Endodermal cell (in vitro differentiated cells): Measurements from ENCODE around the gene DHX30. TPM values are rescaled to one million over a fixed set of nuclear protein-coding genes. Genes with fewer than 3 reads are reported as not detected.

ENCODE experiments used
- DNase-seq: peaks from one replicate; pipeline ENCODE4 v3.0.0-alpha.2; 2017
- H3K27ac ChIP-seq: 2 replicates; pipeline ENCODE4 v1.5.1; 2013; ENCODE audit warnings: mild to moderate bottlenecking, low read depth, low read length, moderate library complexity
- H3K27me3 ChIP-seq: 2 replicates; pipeline ENCODE4 v1.6.1; 2013; ENCODE audit warnings: mild to moderate bottlenecking, low read length, moderate library complexity; ENCODE audit not compliant: insufficient read depth, control insufficient read depth, poor library complexity, severe bottlenecking
- H3K36me3 ChIP-seq: 2 replicates; pipeline ENCODE4 v1.7.0; 2013; ENCODE audit warnings: mild to moderate bottlenecking, low read length, moderate library complexity; ENCODE audit not compliant: control insufficient read depth, insufficient read depth
- H3K4me1 ChIP-seq: one replicate; pipeline ENCODE4 v1.7.0; 2013; ENCODE audit warnings: low read length; ENCODE audit not compliant: control insufficient read depth, insufficient read depth
- H3K4me3 ChIP-seq: 2 replicates; pipeline ENCODE4 v1.5.1; 2013; ENCODE audit warnings: mild to moderate bottlenecking, low read length, moderate library complexity
- H3K9ac ChIP-seq: 2 replicates; pipeline ENCODE4 v1.6.1; 2013; ENCODE audit warnings: mild to moderate bottlenecking, low read length, moderate library complexity; ENCODE audit not compliant: poor library complexity, severe bottlenecking; ENCODE audit errors: extremely low read depth
- H3K9me3 ChIP-seq: 2 replicates; pipeline ENCODE4 v1.6.1; 2013; ENCODE audit warnings: mild to moderate bottlenecking, low read length, moderate library complexity; ENCODE audit not compliant: control insufficient read depth
- H3K27ac Mint-ChIP-seq: 2 replicates; pipeline ENCODE4 v1.8.0; 2020; ENCODE audit warnings: mixed read lengths
- H3K27me3 Mint-ChIP-seq: 2 replicates; pipeline ENCODE4 v1.8.0; 2021; ENCODE audit warnings: mild to moderate bottlenecking, mixed read lengths; ENCODE audit not compliant: insufficient read depth
- H3K36me3 Mint-ChIP-seq: 2 replicates; pipeline ENCODE4 v1.8.0; 2020; ENCODE audit warnings: low read depth, mixed read lengths
- H3K4me1 Mint-ChIP-seq: 2 replicates; pipeline ENCODE4 v1.8.0; 2020; ENCODE audit warnings: mixed read lengths
- H3K4me3 Mint-ChIP-seq: 2 replicates; pipeline ENCODE4 v1.8.0; 2020; ENCODE audit warnings: mild to moderate bottlenecking, moderate library complexity, mixed read lengths
- H3K9me3 Mint-ChIP-seq: 2 replicates; pipeline ENCODE4 v1.8.0; 2020; ENCODE audit warnings: mild to moderate bottlenecking, mixed read lengths
- CTCF ChIP-seq: fragments of 200-600 bp; sonication (generic); conservative IDR thresholded peaks from 2 replicates; pipeline ENCODE4 v1.5.0; 2021; ENCODE audit warnings: antibody characterized with exemption, mild to moderate bottlenecking
- WGBS, 2 experiments: methylation state at CpG; one replicate each; pipeline versions ENCODE4 v1.1.5 to v1.1.7; 2013; ENCODE audit warnings: missing lambda C conversion rate in 2 of 2, mixed read lengths in 1 of 2; ENCODE audit not compliant: insufficient coverage in 1 of 2, insufficient read length in 1 of 2; 5-methylcytosine and 5-hydroxymethylcytosine counted together
- total RNA-seq, 2 donors: library from RNA; stranded (reverse); fragmentation: NEBNext Ultra II Directional in 1 of 2; extraction: Animal tissue kit (Norgen Biotek cat#: 25700) in 1 of 2; gene quantifications; 2 replicates in 1 of 2; 3 replicates in 1 of 2; pipeline ENCODE4 v1.2.1, GENCODE V29; 2021

The DHX30 gene
- total RNA-seq, 2 donors from 2014 or later: 104 to 113 TPM

DNA sequence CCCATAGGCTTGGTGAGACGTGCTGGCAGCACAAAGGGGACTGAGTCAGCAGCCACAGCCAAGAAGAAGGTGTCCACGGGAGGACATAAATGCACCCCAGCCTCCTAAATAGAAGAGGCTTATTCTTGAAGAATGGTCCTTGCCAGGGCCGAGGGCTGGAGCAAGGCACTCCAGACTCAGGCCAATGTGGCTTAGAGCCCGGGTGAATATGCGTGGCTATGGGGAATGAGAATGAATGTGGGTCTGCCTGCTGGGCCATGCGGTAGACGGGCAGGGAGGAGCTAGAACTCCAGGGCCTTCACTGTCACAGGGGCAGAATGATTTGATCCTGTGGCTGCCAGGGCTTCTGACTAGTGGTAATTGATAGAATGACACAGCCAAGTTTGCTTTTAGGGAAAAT lies 34.0 kb downstream of the DHX30 start:
- Histone ChIP-seq H3K36me3 (peaks cover 82% of the 10 kb centered on the region), H3K9ac (no peak overlapping the region), H3K4me1 (peaks cover 13% of the 10 kb centered on the region), H3K4me3 (no peak overlapping the region), H3K27ac (no peak overlapping the region), H3K27me3 (no peaks in the 10 kb centered on the region), H3K9me3 (no peaks in the 10 kb centered on the region)
- Mint-ChIP-seq H3K36me3 (peaks cover 72% of the 10 kb centered on the region), H3K4me3 (no peak overlapping the region), H3K9me3 (no peaks in the 10 kb centered on the region), H3K4me1 (peaks cover 20% of the 10 kb centered on the region), H3K27me3 (no peaks in the 10 kb centered on the region), H3K27ac (peak overlapping the region; percentile 65)
- TF ChIP-seq CTCF: no peak
- no peak for DNase-seq
- 79 to 86% methylated on average over 5 to 7 of the region's 7 CpGs for WGBS, 2 experiments

GRCh38 chr3:47838503-47838902 lies 35.6 kb downstream of the DHX30 start:
- Histone ChIP-seq H3K27ac (no peak overlapping the region), H3K9ac (no peak overlapping the region), H3K36me3 (peaks cover 79% of the 10 kb centered on the region), H3K27me3 (no peaks in the 10 kb centered on the region), H3K9me3 (no peaks in the 10 kb centered on the region), H3K4me1 (peaks cover 21% of the 10 kb centered on the region), H3K4me3 (no peak overlapping the region)
- H3K4me1 Mint-ChIP-seq: peaks cover 35% of the 10 kb centered on the region
- no peak overlapping the region for H3K4me3 Mint-ChIP-seq
- H3K36me3 Mint-ChIP-seq: peaks cover 78% of the 10 kb centered on the region
- H3K27me3 Mint-ChIP-seq: no peaks in the 10 kb centered on the region
- H3K27ac Mint-ChIP-seq: no peak overlapping the region
- DNase-seq: no peak
- TF ChIP-seq CTCF: no peak
- H3K9me3 Mint-ChIP-seq: no peaks in the 10 kb centered on the region
- 94 to 96% methylated on average over 5 of the region's 5 CpGs for WGBS, 2 experiments

DNA sequence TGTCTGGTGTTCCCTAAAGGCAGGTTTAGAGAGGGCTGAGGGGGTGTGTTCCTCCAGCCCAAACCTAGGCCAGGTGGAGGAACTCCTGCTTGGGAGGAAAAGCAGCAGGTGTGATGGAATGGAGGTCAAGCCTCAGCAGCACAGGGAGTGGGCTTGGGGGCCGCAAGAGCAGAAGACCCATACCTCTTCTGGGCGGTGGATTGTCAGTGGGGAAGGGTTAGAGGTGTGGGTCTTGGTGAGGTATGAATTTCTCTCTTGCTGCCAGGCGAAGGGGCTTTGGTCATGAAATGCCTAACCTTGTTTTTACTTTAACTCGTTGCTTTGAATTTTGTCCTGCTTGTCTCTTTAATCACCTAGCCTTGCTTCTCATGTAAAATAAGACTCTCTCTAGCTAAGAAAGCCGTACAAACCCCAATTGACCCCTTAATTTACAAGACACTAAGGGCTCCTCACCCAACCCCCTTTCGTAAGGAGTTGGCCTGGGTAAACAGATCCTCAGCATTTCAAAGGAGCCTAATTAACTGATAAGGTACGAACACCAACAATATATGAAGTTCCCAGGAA lies 38.9 kb downstream of the DHX30 start:
- peaks cover 40% of the 10 kb centered on the region for H3K4me1 Mint-ChIP-seq
- no peaks in the 10 kb centered on the region for H3K27me3 ChIP-seq
- no peaks in the 10 kb centered on the region for H3K9me3 Mint-ChIP-seq
- H3K4me3 Mint-ChIP-seq: peak overlapping the region; percentile 42
- H3K27ac ChIP-seq: no peak overlapping the region
- peak overlapping the region; percentile 45 for H3K9ac ChIP-seq
- no peaks in the 10 kb centered on the region for H3K9me3 ChIP-seq
- 48 to 57% methylated on average over 6 to 7 of the region's 7 CpGs for WGBS, 2 experiments
- TF ChIP-seq CTCF: no peak
- peak overlapping the region; percentile 90 for H3K27ac Mint-ChIP-seq
- DNase-seq: no peak
- peaks cover 21% of the 10 kb centered on the region for H3K4me1 ChIP-seq
- H3K36me3 ChIP-seq: peaks cover 92% of the 10 kb centered on the region
- peak overlapping the region; percentile 32 for H3K4me3 ChIP-seq
- H3K27me3 Mint-ChIP-seq: no peaks in the 10 kb centered on the region
- peaks cover 81% of the 10 kb centered on the region for H3K36me3 Mint-ChIP-seq
